Kidney (tissue), 14 donors: ENCODE results near the gene SLC7A6. TPM values are rescaled to one million over a fixed set of nuclear protein-coding genes. Genes with fewer than 3 reads are reported as not detected.

Experiments used
- DNase-seq, 5 donors: peaks; one replicate each; pipeline ENCODE4 v3.0.0-alpha.2; 2013 to 2020
- FAIRE-seq: peaks from 2 replicates; lab custom pipeline; 2012; peaks lifted over from hg19 to GRCh38; lab: Jason Lieb, UNC
- H3K27ac ChIP-seq, 2 donors: one replicate each; pipeline ENCODE4 v1.7.0; 2013; ENCODE audit warnings: low read depth in 2 of 2, low read length in 2 of 2, inconsistent platforms in 1 of 2
- H3K27me3 ChIP-seq: one replicate; pipeline ENCODE4 v1.7.1; 2013; ENCODE audit warnings: low read length, inconsistent platforms; ENCODE audit not compliant: control insufficient read depth, insufficient read depth
- H3K36me3 ChIP-seq, 3 donors: one replicate each; pipeline versions ENCODE4 v1.7.0 to v1.7.1; 2013; ENCODE audit warnings: low read length in 3 of 3, control low read depth in 1 of 3, inconsistent platforms in 1 of 3; ENCODE audit not compliant: insufficient read depth in 3 of 3, control insufficient read depth in 2 of 3
- H3K4me1 ChIP-seq, 3 donors: one replicate each; pipeline versions ENCODE4 v1.7.0 to v1.7.1; 2013; ENCODE audit warnings: low read length in 3 of 3, inconsistent platforms in 1 of 3, low read depth in 1 of 3; ENCODE audit not compliant: control insufficient read depth in 2 of 3, insufficient read depth in 2 of 3
- H3K4me3 ChIP-seq, 3 donors: one replicate each; pipeline versions ENCODE4 v1.7.0 to v1.8.1; 2013; ENCODE audit warnings: low read length in 3 of 3, control low read depth in 1 of 3, inconsistent platforms in 1 of 3
- H3K9ac ChIP-seq, 3 donors: one replicate each; pipeline versions ENCODE4 v1.7.0 to v1.7.1; 2013; ENCODE audit warnings: low read length in 3 of 3, control low read depth in 1 of 3, inconsistent platforms in 1 of 3
- H3K9me3 ChIP-seq, 3 donors: one replicate each; pipeline versions ENCODE4 v1.7.0 to v1.7.1; 2013; ENCODE audit warnings: low read length in 3 of 3, control low read depth in 1 of 3, inconsistent platforms in 1 of 3; ENCODE audit not compliant: control insufficient read depth in 2 of 3, insufficient read depth in 1 of 3
- intact Hi-C: fragments of 100-400 bp; cut with DNase I; formaldehyde crosslinking; loops from one replicate; pipeline ENCODE4 v1.11.1; 2022
- polyA plus RNA-seq: library from polyadenylated mRNA; stranded (reverse); fragments of 350-450 nt; fragmentation: Illumina TruSeq; extraction: RNeasy Lipid Tissue Mini Kit (QIAGEN cat#74804); gene quantifications from one replicate; pipeline ENCODE4 v1.2.3, GENCODE V29; 2014; ENCODE audit warnings: low read depth, low replicate concordance; ENCODE audit not compliant: insufficient read depth
- total RNA-seq: library from RNA; stranded (reverse); fragmentation: NEBNext Ultra II Directional; extraction: Animal tissue kit (Norgen Biotek cat#: 25700); gene quantifications from one replicate; pipeline ENCODE4 v1.2.1, GENCODE V29; 2021
- TF ChIP-seq, protein P1 (sequence below): IDR thresholded peaks from 3 replicates; pipeline ENCODE4 v1.5.1; 2012; ENCODE audit warnings: mild to moderate bottlenecking, moderate library complexity, borderline replicate concordance; ENCODE audit not compliant: insufficient read depth; ENCODE audit errors: extremely low read depth
- donor health status: control.
- donor health status: control.
- donor health status: control.
- donor health status: control.
- donor health status: control.
- donor health status: DM: yes; HTN: yes; CAD: no.
- donor health status: Normal renal cell carcinoma (clear cell type).

SLC7A6 gene
- total and polyA plus RNA-seq, 2 donors from 2014 or later = 5.0 to 24.0 TPM

DNA sequence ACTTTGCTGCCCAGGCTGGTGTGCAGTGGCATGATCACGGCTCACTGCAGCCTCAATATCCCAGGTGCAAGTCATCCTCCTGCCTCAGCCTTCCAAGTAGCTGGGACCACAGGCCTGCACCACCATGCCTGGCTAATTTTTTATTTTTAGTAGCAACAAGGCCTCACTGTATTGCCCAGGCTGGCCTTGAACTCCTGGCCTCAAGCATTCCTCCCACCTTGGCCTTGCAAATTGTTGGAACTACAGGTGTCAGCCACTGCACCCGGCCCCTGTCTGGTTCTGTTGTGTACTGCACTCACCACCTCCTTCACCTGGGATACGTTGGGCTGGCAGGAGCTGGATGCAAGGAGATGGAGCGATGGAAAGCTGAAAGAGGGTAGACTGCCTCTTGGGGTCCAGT lies 10.6 kb upstream of the SLC7A6 start:
- Histone ChIP-seq H3K27ac (no peak overlapping the region), H3K9me3 (no peaks in the 10 kb centered on the region), H3K36me3 (peaks cover 0 to 22% (median 19%) of the 10 kb centered on the region in 3 donors), H3K4me3 (no peak overlapping the region), H3K4me1 (peaks cover 5 to 34% (median 25%) of the 10 kb centered on the region in 3 donors), H3K9ac (no peak overlapping the region), H3K27me3 (no peaks in the 10 kb centered on the region)
- no peak for FAIRE-seq
- no peak for DNase-seq
- TF ChIP-seq, protein P1, sequence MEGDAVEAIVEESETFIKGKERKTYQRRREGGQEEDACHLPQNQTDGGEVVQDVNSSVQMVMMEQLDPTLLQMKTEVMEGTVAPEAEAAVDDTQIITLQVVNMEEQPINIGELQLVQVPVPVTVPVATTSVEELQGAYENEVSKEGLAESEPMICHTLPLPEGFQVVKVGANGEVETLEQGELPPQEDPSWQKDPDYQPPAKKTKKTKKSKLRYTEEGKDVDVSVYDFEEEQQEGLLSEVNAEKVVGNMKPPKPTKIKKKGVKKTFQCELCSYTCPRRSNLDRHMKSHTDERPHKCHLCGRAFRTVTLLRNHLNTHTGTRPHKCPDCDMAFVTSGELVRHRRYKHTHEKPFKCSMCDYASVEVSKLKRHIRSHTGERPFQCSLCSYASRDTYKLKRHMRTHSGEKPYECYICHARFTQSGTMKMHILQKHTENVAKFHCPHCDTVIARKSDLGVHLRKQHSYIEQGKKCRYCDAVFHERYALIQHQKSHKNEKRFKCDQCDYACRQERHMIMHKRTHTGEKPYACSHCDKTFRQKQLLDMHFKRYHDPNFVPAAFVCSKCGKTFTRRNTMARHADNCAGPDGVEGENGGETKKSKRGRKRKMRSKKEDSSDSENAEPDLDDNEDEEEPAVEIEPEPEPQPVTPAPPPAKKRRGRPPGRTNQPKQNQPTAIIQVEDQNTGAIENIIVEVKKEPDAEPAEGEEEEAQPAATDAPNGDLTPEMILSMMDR = no peak
- intact Hi-C loops = no loop called here

GRCh38 chr16:68255712-68256111 lies 8.6 kb upstream of the SLC7A6 start:
- H3K27ac ChIP-seq = no peak overlapping the region
- peaks cover 0 to 35% (median 25%) of the 10 kb centered on the region in 3 donors for H3K36me3 ChIP-seq
- peaks cover 5 to 41% (median 31%) of the 10 kb centered on the region in 3 donors for H3K4me1 ChIP-seq
- no peak for FAIRE-seq
- no peak overlapping the region for H3K9ac ChIP-seq
- TF ChIP-seq, protein P1 = no peak
- H3K9me3 ChIP-seq = no peaks in the 10 kb centered on the region
- intact Hi-C loops = no loop called here
- DNase-seq = no peak
- no peak overlapping the region for H3K4me3 ChIP-seq
- H3K27me3 ChIP-seq = no peaks in the 10 kb centered on the region

DNA sequence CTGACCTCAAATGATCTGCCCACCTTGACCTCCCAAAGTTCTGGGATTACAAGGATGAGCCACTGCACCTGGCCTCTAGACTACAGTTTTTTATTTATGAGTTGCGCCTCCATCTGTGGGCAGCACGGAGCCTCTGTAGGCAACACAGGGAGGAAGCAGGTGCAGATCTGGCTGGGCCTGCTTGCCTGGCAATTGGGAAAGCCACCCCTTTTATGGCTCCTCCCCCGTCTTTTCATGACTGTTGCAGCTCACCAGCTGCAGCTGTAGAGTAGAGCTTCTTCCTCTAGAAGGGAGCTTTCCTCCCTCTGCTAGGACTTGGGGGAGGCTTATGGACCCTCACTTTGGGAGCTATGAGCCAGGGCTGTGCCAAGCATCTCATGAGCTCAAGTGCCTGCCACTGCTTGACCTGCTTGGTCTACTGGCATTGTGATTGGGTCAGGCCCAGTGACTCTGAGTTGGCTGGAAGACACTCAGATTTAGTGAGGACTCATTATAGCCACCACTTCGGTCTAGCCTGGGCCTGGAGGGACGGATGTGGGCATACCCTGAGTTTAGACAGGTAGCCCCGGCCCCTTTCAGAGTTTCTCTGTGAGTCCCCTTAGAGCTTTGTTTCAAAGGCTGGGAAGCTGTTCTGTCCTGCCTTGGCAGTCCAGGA lies 6.9 kb upstream of the SLC7A6 start:
- Histone ChIP-seq H3K36me3 (peaks cover 0 to 35% (median 21%) of the 10 kb centered on the region in 3 donors), H3K9me3 (no peaks in the 10 kb centered on the region), H3K27ac (peak overlapping the region; percentile 90 to 93), H3K4me3 (no peak overlapping the region), H3K4me1 (peaks cover 5 to 36% (median 31%) of the 10 kb centered on the region in 3 donors), H3K9ac (peak overlapping the region in 2 of 3 donors; percentile 55 to 57), H3K27me3 (no peaks in the 10 kb centered on the region)
- DNase-seq (peak in 4 of 5 donors; percentile 43 to 68 (median 55)), FAIRE-seq (no peak)
- intact Hi-C loops = no loop called here
- TF ChIP-seq, protein P1 = no peak
